K562 (cell line): Measurements from ENCODE around the gene MEX3D. TPM values are rescaled to one million over a fixed set of nuclear protein-coding genes. Genes with fewer than 3 reads are reported as not detected.

ENCODE experiments used
- ATAC-seq: fragments of 200-7000 bp; cut with Tn5 transposase; 3 replicates; pipeline ENCODE4 v1.9.1; 2020; ENCODE audit warnings: moderate library complexity
- BruUV-seq: library from RNA; stranded (reverse); fragments of 400-500 nt; replicated peaks from 2 replicates; lab custom pipeline; 2021; lab: Mats Ljungman, UMichigan
- CTCF ChIA-PET: fragments of 300-600 bp; formaldehyde crosslinking; extraction: SDS; loops from one replicate; lab custom pipeline; 2021; ENCODE audit warnings: low intra/inter-chr PET ratio; lab: Yijun Ruan, JAX
- POLR2A ChIA-PET: fragments of 300-600, 350-650 bp; sonication (Branson Sonifier 250); formaldehyde crosslinking; extraction: SDS; loops from one replicate; lab custom pipeline; 2021; ENCODE audit warnings: antibody characterized with exemption, inconsistent platforms; lab: Yijun Ruan, JAX
- DNase-seq, 4 experiments: peaks; one replicate each; pipeline versions ENCODE4 v3.0.0 to v3.0.0-alpha.2; 2011 to 2018; ENCODE audit warnings: low spot score in 3 of 4, mixed read lengths in 3 of 4; ENCODE audit errors: extremely low read depth in 1 of 4
- FAIRE-seq: peaks from 2 replicates; lab custom pipeline; 2011; peaks lifted over from hg19 to GRCh38; lab: Jason Lieb, UNC
- H2AFZ ChIP-seq: 2 replicates; pipeline ENCODE4 v1.6.0; 2011; ENCODE audit warnings: low read depth, low read length, control low read depth, inconsistent platforms
- H3K27ac ChIP-seq: fragments of 200-600 bp; 3 replicates; pipeline ENCODE4 v1.8.0; 2011; ENCODE audit warnings: low read depth, mild to moderate bottlenecking, control low read depth, inconsistent platforms, low read length, moderate library complexity, mixed read lengths; ENCODE audit errors: extremely low read depth
- H3K27me3 ChIP-seq, 2 experiments: fragments of 300-600 bp in 1 of 2; 2 replicates in 1 of 2; 3 replicates in 1 of 2; pipeline versions ENCODE4 v1.6.0 to v1.8.0; 2011; ENCODE audit warnings: inconsistent platforms in 2 of 2, low read length in 2 of 2, mild to moderate bottlenecking in 1 of 2, mixed read lengths in 1 of 2, moderate library complexity in 1 of 2; ENCODE audit not compliant: control insufficient read depth in 2 of 2, insufficient read depth in 2 of 2
- H3K36me3 ChIP-seq: fragments of 300-600 bp; 3 replicates; pipeline ENCODE4 v1.8.0; 2011; ENCODE audit warnings: mild to moderate bottlenecking, low read length, inconsistent platforms; ENCODE audit not compliant: control insufficient read depth, insufficient read depth
- H3K4me1 ChIP-seq, 2 experiments: fragments of 200-600 bp in 1 of 2; replicated peaks in 1 of 2; 2 replicates in 1 of 2; 3 replicates in 1 of 2; pipeline versions ENCODE4 v1.5.1 to v1.8.0; 2011; ENCODE audit warnings: inconsistent platforms in 2 of 2, low read length in 2 of 2, mild to moderate bottlenecking in 1 of 2, mixed read lengths in 1 of 2, moderate library complexity in 1 of 2; ENCODE audit not compliant: control insufficient read depth in 2 of 2, insufficient read depth in 2 of 2
- H3K4me2 ChIP-seq: 2 replicates; pipeline ENCODE4 v1.6.1; 2011; ENCODE audit warnings: low read length, control low read depth, inconsistent platforms, mixed read lengths; ENCODE audit not compliant: insufficient read depth
- H3K4me3 ChIP-seq: fragments of 200-600 bp; sonication (generic), shearing (Covaris generic); 2 replicates; pipeline ENCODE4 v1.5.1; 2016; ENCODE audit warnings: control low read depth, inconsistent platforms
- H3K79me2 ChIP-seq: fragments of 200-600 bp; 3 replicates; pipeline ENCODE4 v1.8.0; 2011; ENCODE audit warnings: low read length, inconsistent platforms; ENCODE audit not compliant: control insufficient read depth, insufficient read depth
- H3K9ac ChIP-seq, 2 experiments: 2 replicates each; pipeline versions ENCODE4 v1.6.0 to v1.6.1; 2011; ENCODE audit warnings: low read depth in 2 of 2, low read length in 2 of 2, control low read depth in 1 of 2, inconsistent platforms in 1 of 2, mild to moderate bottlenecking in 1 of 2, mixed read lengths in 1 of 2; ENCODE audit not compliant: insufficient read depth in 1 of 2
- H3K9me1 ChIP-seq: one replicate; pipeline ENCODE4 v1.6.0; 2011; ENCODE audit warnings: inconsistent platforms, mild to moderate bottlenecking, low read length, moderate library complexity; ENCODE audit not compliant: control insufficient read depth, insufficient read depth
- H3K9me3 ChIP-seq: replicated peaks from 2 replicates; pipeline ENCODE4 v1.5.1; 2011; ENCODE audit warnings: low read depth, low read length, inconsistent platforms; ENCODE audit not compliant: control insufficient read depth, insufficient read depth
- H4K20me1 ChIP-seq: replicated peaks from 2 replicates; pipeline ENCODE4 v1.6.1; 2011; ENCODE audit warnings: low read length, inconsistent platforms, mixed read lengths; ENCODE audit not compliant: control insufficient read depth, insufficient read depth
- C11orf30 ChIP-seq: fragments of 450-650 bp; IDR thresholded peaks from 2 replicates; pipeline ENCODE4 v1.6.1; 2016; ENCODE audit warnings: low read depth, mild to moderate bottlenecking
- E2F5 ChIP-seq: sonication (generic); formaldehyde crosslinking; IDR thresholded peaks from 2 replicates; pipeline ENCODE4 v1.8.0; 2022; ENCODE audit warnings: mild to moderate bottlenecking, missing genetic modification reagents
- GABPA ChIP-seq: fragments of 200-800 bp; sonication (Bioruptor generic); conservative IDR thresholded peaks from 2 replicates; pipeline ENCODE4 v1.6.1; 2016; ENCODE audit warnings: low read depth, missing genetic modification characterization, missing compliant biosample characterization
- IRF9 ChIP-seq: fragments of 450-650 bp; IDR thresholded peaks from 2 replicates; pipeline ENCODE4 v1.6.1; 2016; ENCODE audit warnings: missing biosample characterization, missing genetic modification characterization
- KAT7 ChIP-seq: sonication (generic); formaldehyde crosslinking; IDR thresholded peaks from 2 replicates; pipeline ENCODE4 v1.8.0; 2022; ENCODE audit warnings: missing genetic modification reagents, mild to moderate bottlenecking, borderline replicate concordance
- KHSRP ChIP-seq: fragments of 450-650 bp; IDR thresholded peaks from 2 replicates; pipeline ENCODE4 v1.6.1; 2017
- MAZ ChIP-seq, 2 experiments: fragments of 450-650 bp in 1 of 2; sonication (generic) in 1 of 2; formaldehyde crosslinking; IDR thresholded peaks in 1 of 2; conservative IDR thresholded peaks in 1 of 2; 2 replicates each; pipeline versions ENCODE4 v1.4.0 to v1.5.0; 2020; ENCODE audit warnings: mild to moderate bottlenecking in 1 of 2, missing genetic modification reagents in 1 of 2
- RBM25 ChIP-seq: fragments of 200-400 bp; formaldehyde crosslinking; IDR thresholded peaks from 2 replicates; pipeline ENCODE4 v1.6.1; 2018; ENCODE audit warnings: low read length, low read depth, moderate library complexity; ENCODE audit not compliant: severe bottlenecking
- RHOXF2B ChIP-seq: fragments of 250-450 bp; sonication (Bioruptor Pico); conservative IDR thresholded peaks from 2 replicates; pipeline ENCODE4 v1.5.1; 2021
- SMARCC2 ChIP-seq: fragments of 450-650 bp; IDR thresholded peaks from 2 replicates; pipeline ENCODE4 v1.6.1; 2017; ENCODE audit warnings: antibody characterized with exemption, moderate library complexity, mild to moderate bottlenecking, low read depth
- SNRNP70 ChIP-seq: fragments of 200-400 bp; formaldehyde crosslinking; optimal IDR thresholded peaks from 2 replicates; pipeline ENCODE3; 2017; ENCODE audit warnings: low read depth, low read length
- WGBS: fragments of 100-300 bp; shearing (Covaris generic); methylation state at CpG from one replicate; pipeline ENCODE4 v1.1.6; 2016; ENCODE audit warnings: low coverage, mixed read lengths; ENCODE audit not compliant: insufficient coverage; ENCODE audit errors: missing lambda C conversion rate; 5-methylcytosine and 5-hydroxymethylcytosine counted together
- in situ Hi-C: fragments of 300-500 bp; cut with MboI; formaldehyde crosslinking; loops from 4 replicates; pipeline ENCODE4 v1.15.0; 2018; ENCODE audit warnings: inconsistent platforms, mixed read lengths
- intact Hi-C: fragments of 100-400 bp; cut with micrococcal nuclease; formaldehyde crosslinking; loops from 2 replicates; pipeline ENCODE4 v1.14.2; 2022
- polyA plus RNA-seq, 8 experiments: library from polyadenylated mRNA; depleted of rRNA in 4 of 8; stranded (reverse) in 5 of 8; unstranded in 3 of 8; fragments of >200 nt; fragmentation: Nextera tagmentation in 2 of 8; fragmentation: Illumina TruSeq in 1 of 8; extraction: Ambion mirVana in 2 of 8; extraction: Trizol in 1 of 8; gene quantifications; 2 replicates each; pipeline versions ENCODE4 v1.2.1 to v1.2.3, GENCODE V29; 2011 to 2014; ENCODE audit warnings: inconsistent platforms in 1 of 8, missing spikeins in 1 of 8
- total RNA-seq, 7 experiments: library from RNA; depleted of rRNA in 6 of 7; stranded (reverse); fragments of >200 nt in 6 of 7; fragmentation: Illumina TruSeq in 2 of 7; extraction: Trizol in 2 of 7; gene quantifications; 2 replicates each; pipeline versions ENCODE4 v1.2.1 to v1.2.3, GENCODE V29; 2011 to 2021; ENCODE audit warnings: low replicate concordance in 1 of 7
- TF ChIP-seq, protein P1 (sequence below): fragments of 450-650 bp; formaldehyde crosslinking; IDR thresholded peaks from 2 replicates; pipeline ENCODE4 v1.4.0; 2020; ENCODE audit warnings: mild to moderate bottlenecking, moderate library complexity

MEX3D gene
- total and polyA plus RNA-seq, 9 of the 15 experiments (the other 6 are each of a cell fraction or from before 2014, with no cell fraction given), result 1.7 to 39.3 (median 5.7) TPM

GRCh38 chr19:1591421-1592023 is 23.4 kb upstream of the MEX3D start:
- H3K9ac ChIP-seq, result peak overlapping the region; percentile 100
- H3K27ac ChIP-seq, result peak overlapping the region; percentile 95
- in situ Hi-C loops, result no loop called here
- H2AFZ ChIP-seq, result no peak overlapping the region
- WGBS, result under 1% methylated on average over 20 of the region's 31 CpGs
- CTCF ChIA-PET, result no interaction called here
- H3K36me3 ChIP-seq, result peaks cover 47% of the 10 kb centered on the region; the same call in 2 of the 3 replicates
- peaks cover 15 to 40% of the 10 kb centered on the region in 2 experiments for H3K4me1 ChIP-seq
- DNase-seq (peak in 2 of 4 experiments; percentile 44 to 50), FAIRE-seq (no peak), ATAC-seq (peak; percentile 1; the same call in 2 of the 3 replicates)
- H3K27me3 ChIP-seq, result no peaks in the 10 kb centered on the region
- H4K20me1 ChIP-seq, result 0 out of 2 replicates have a peak, but pooled peaks cover 8% of the 10 kb centered on the region
- peak overlapping the region; percentile 92 for H3K4me3 ChIP-seq
- POLR2A ChIA-PET, result interaction anchor here (0.6 to 6.6 kb wide), 5 partner anchors 10 to 322 kb away, joined by 3 to 40 read pairs (median 4); partner anchors contain the start of gene CIRBP
- intact Hi-C loops, result no loop called here
- H3K4me2 ChIP-seq, result peak overlapping the region; percentile 98
- peaks cover 54% of the 10 kb centered on the region for H3K79me2 ChIP-seq
- H3K9me1 ChIP-seq, result no peaks in the 10 kb centered on the region
- H3K9me3 ChIP-seq, result no peaks in the 10 kb centered on the region
- BruUV-seq, result TSS peak; percentile 76
- TF ChIP-seq KAT7 (CRISPR knock-in tag) (0 out of 2 replicates have a peak, but pooled peaks have one; percentile 33), IRF9 (no peak), SMARCC2 (no peak), E2F5 (CRISPR knock-in tag) (0 out of 2 replicates have a peak, but pooled peaks have one; percentile 33), GABPA (no peak), SNRNP70 (no peak), MAZ (CRISPR knock-in tag; conservative IDR thresholded peaks at IDR 0.05 in 1 of 2, IDR thresholded peaks at IDR 0.05 in 1 of 2) (0 out of 4 replicates have a peak, but pooled peaks of 1 of the 2 experiments have one; percentile 15), KHSRP (no peak), RBM25 (no peak), C11orf30 (no peak), RHOXF2B (CRISPR knock-in tag) (no peak)
- TF ChIP-seq, protein P1, sequence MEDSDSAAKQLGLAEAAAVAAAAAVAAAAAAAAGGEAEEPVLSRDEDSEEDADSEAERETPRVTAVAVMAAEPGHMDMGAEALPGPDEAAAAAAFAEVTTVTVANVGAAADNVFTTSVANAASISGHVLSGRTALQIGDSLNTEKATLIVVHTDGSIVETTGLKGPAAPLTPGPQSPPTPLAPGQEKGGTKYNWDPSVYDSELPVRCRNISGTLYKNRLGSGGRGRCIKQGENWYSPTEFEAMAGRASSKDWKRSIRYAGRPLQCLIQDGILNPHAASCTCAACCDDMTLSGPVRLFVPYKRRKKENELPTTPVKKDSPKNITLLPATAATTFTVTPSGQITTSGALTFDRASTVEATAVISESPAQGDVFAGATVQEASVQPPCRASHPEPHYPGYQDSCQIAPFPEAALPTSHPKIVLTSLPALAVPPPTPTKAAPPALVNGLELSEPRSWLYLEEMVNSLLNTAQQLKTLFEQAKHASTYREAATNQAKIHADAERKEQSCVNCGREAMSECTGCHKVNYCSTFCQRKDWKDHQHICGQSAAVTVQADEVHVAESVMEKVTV (CRISPR knock-in tag), result no peak
